ENCODE data around the gene MSI2.
"Not testable (repeated sequence)": the region's sequence is repeated elsewhere in the genome, so short reads cannot be mapped to it uniquely, and the experiment has no call there.

MSI2 gene

GRCh38 chr17:57213180-57213825 is 43.0 kb upstream of the MSI2 start:
- POLR2A ChIA-PET (ENCODE audit: low non-redundant PET) = no interaction called here
- TF ChIP-seq CTCF (conservative IDR thresholded peaks at IDR 0.05; ENCODE audit: low read depth) = no peak
- H3K27ac ChIP-seq = peak overlapping the region; percentile 91
- DNase-seq (ENCODE audit: low spot score) = peak; percentile 20
- CTCF ChIA-PET = interaction anchor here (0.6 to 0.7 kb wide), 2 partner anchors 11 to 253 kb away, joined by 3 read pairs; partner anchors contain the start of gene COIL

- ChIA-PET POLR2A (ENCODE audit: low non-redundant PET) (no interaction called here), CTCF (no interaction called here)
- H3K27ac ChIP-seq = peak overlapping the region; percentile 62; the same call in 1 of the 2 replicates
- no peak for TF ChIP-seq CTCF (conservative IDR thresholded peaks at IDR 0.05; ENCODE audit: low read depth)
- peak; percentile 69 for DNase-seq (ENCODE audit: low spot score)
These were observed 41.0 kb upstream of the MSI2 start for GRCh38 chr17:57215317-57215716.

- ChIA-PET POLR2A (ENCODE audit: low non-redundant PET) (no interaction called here), CTCF (interaction anchor here (1.3 kb wide), 1 partner anchor 21 kb away, joined by 4 read pairs; no protein-coding TSS in a partner anchor)
- TF ChIP-seq CTCF (conservative IDR thresholded peaks at IDR 0.05; ENCODE audit: low read depth) = no peak
- DNase-seq (ENCODE audit: low spot score) = no peak
- H3K27ac ChIP-seq = no peak overlapping the region
These were observed 34.7 kb upstream of the MSI2 start for GRCh38 chr17:57221366-57222350.

- POLR2A ChIA-PET (ENCODE audit: low non-redundant PET); H3K27ac ChIP-seq; DNase-seq (ENCODE audit: low spot score): not testable (repeated sequence)
- CTCF ChIA-PET = interaction anchor here (0.7 to 1.3 kb wide), 2 partner anchors 21 to 717 kb away, joined by 4 to 5 read pairs; no protein-coding TSS in a partner anchor
These were observed 33.9 kb upstream of the MSI2 start for GRCh38 chr17:57222422-57222821.

DNA sequence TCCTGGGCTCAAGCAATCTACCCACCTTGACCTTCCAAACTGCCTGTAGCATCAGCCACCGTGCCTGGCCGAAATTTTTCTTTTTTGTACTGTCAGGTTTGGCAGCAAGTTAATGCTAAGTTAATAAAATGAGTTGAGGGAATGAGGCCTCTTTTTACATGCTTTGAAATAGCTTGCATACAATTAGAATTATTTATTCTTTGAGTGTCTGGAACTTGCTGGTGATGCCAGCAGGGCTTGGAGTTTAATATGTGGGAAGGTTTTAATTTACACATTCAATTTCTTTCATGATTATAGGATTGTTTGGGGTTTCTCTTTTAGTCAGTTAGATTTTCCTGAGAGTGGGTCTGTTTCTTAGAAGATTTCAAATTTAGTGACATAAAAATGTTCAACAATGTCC is 31.2 kb upstream of the MSI2 start:
- DNase-seq (ENCODE audit: low spot score) = no peak
- no peak overlapping the region for H3K27ac ChIP-seq
- TF ChIP-seq CTCF (conservative IDR thresholded peaks at IDR 0.05; ENCODE audit: low read depth) = no peak
- ChIA-PET CTCF (interaction anchor here (0.6 kb wide), 1 partner anchor 567 kb away, joined by 4 read pairs; no protein-coding TSS in a partner anchor), POLR2A (ENCODE audit: low non-redundant PET) (no interaction called here)

GRCh38 chr17:57226793-57227192 is 29.5 kb upstream of the MSI2 start:
- POLR2A ChIA-PET (ENCODE audit: low non-redundant PET) = no interaction called here
- CTCF ChIA-PET = no interaction called here
- DNase-seq (ENCODE audit: low spot score) = no peak
- no peak overlapping the region for H3K27ac ChIP-seq
- no peak for TF ChIP-seq CTCF (conservative IDR thresholded peaks at IDR 0.05; ENCODE audit: low read depth)
